ENCODE data around the gene CNTFR.

The CNTFR gene

DNA sequence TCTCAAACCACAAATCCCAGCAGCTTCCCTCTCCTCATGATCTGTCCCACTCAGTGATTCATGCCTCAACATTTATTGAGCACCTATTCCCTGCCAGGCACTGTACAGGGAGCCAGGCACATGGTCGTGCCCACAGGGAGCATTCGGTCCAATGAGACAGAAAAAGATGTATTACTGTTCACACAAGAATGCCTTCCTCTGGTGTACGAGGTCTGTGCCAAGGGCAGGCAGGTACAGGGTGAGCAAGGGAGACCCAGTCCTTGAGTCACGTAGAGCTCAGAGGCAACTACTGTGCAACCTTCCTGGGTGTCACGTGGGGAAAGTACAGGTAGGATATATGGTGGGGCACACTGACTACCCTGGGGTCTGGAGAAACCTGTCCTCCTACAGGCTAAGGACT, 4.6 kb downstream of the CNTFR start:
- peaks cover 54% of the 10 kb centered on the region for H3K27me3 Mint-ChIP-seq
- H3K36me3 Mint-ChIP-seq, result no peaks in the 10 kb centered on the region
- no peak overlapping the region for H3K4me3 Mint-ChIP-seq
- H3K27ac Mint-ChIP-seq, result no peak overlapping the region
- H3K9me3 Mint-ChIP-seq, result no peaks in the 10 kb centered on the region
- peaks cover 10% of the 10 kb centered on the region for H3K4me1 Mint-ChIP-seq

DNA sequence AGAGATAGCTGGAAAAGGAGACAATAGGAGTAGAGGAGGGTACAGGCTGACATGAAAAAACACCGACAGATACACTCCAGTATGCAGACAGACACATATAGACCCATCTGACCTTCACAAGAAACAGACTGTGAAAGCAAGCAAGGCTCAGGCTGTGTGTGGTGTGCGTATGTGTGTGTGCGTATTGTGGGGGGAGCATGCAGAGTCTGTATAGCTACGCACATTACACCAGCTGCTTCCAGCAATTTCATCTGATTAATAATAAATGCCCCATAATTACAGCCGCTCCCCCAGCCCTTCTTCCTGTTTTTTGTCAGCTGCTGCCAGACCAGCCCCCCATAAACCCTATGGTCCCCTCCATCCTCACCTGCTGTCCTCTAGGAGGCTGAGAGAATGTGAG, 6.7 kb downstream of the CNTFR start:
- Mint-ChIP-seq H3K27ac (no peak overlapping the region), H3K9me3 (no peaks in the 10 kb centered on the region), H3K4me3 (no peak overlapping the region), H3K36me3 (no peaks in the 10 kb centered on the region), H3K27me3 (peaks cover 52% of the 10 kb centered on the region), H3K4me1 (peaks cover 5% of the 10 kb centered on the region)

GRCh38 chr9:34581318-34581717, 8.2 kb downstream of the CNTFR start:
- Mint-ChIP-seq H3K4me3 (no peak overlapping the region), H3K27me3 (peaks cover 50% of the 10 kb centered on the region), H3K9me3 (no peaks in the 10 kb centered on the region), H3K27ac (no peak overlapping the region), H3K36me3 (no peaks in the 10 kb centered on the region), H3K4me1 (peaks cover 12% of the 10 kb centered on the region)

GRCh38 chr9:34580358-34580757, 9.2 kb downstream of the CNTFR start:
- Mint-ChIP-seq H3K4me3 (no peak overlapping the region), H3K36me3 (no peaks in the 10 kb centered on the region), H3K4me1 (peaks cover 12% of the 10 kb centered on the region), H3K27me3 (peaks cover 49% of the 10 kb centered on the region), H3K27ac (no peak overlapping the region), H3K9me3 (no peaks in the 10 kb centered on the region)

GRCh38 chr9:34579808-34580163, 9.7 kb downstream of the CNTFR start:
- Mint-ChIP-seq H3K4me1 (peaks cover 12% of the 10 kb centered on the region), H3K27ac (no peak overlapping the region), H3K27me3 (peaks cover 46% of the 10 kb centered on the region), H3K4me3 (no peak overlapping the region), H3K9me3 (no peaks in the 10 kb centered on the region), H3K36me3 (no peaks in the 10 kb centered on the region)

DNA sequence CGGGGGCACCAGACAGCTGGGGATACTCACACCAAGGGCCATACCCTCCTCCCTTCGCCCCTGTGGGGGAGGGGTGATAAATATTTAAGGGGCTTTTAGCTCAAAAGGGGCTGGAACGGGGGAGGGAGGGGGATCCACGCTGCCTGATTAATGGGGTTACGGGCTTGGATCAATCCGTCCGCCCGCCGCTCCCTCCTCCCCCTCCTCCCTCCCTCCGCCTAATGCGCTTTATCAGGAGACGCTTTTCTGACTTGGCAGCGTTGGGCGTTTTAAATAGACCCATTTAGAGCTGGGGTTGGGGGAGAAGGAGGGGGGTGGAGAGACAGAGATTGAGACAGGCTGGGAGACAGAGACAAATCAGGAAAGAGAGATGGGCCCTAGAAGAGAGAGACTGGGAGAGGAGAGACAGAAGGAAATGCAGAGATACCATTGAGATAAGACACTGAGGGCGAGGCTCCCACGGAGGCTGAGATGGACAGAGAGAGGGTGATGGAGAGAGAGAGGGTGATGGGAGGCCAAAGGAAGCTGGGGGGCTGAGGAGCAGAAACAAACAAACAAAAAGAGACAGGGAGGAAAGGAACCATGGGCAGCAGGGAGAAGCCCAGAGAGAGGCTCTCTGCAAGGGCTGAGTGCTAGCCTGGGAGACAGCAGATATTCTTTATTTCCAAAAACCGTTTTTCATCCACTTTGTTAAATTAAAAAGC, 10.3 kb downstream of the CNTFR start:
- H3K36me3 Mint-ChIP-seq, result no peaks in the 10 kb centered on the region
- peaks cover 46% of the 10 kb centered on the region for H3K27me3 Mint-ChIP-seq
- H3K9me3 Mint-ChIP-seq, result no peaks in the 10 kb centered on the region
- peaks cover 12% of the 10 kb centered on the region for H3K4me1 Mint-ChIP-seq
- H3K27ac Mint-ChIP-seq, result peak overlapping the region; percentile 2
- no peak overlapping the region for H3K4me3 Mint-ChIP-seq

GRCh38 chr9:34578241-34579103, 11.1 kb downstream of the CNTFR start:
- no peaks in the 10 kb centered on the region for H3K9me3 Mint-ChIP-seq
- no peaks in the 10 kb centered on the region for H3K36me3 Mint-ChIP-seq
- peak overlapping the region; percentile 51 for H3K4me3 Mint-ChIP-seq
- H3K27ac Mint-ChIP-seq, result no peak overlapping the region
- peaks cover 12% of the 10 kb centered on the region for H3K4me1 Mint-ChIP-seq
- peaks cover 47% of the 10 kb centered on the region for H3K27me3 Mint-ChIP-seq

DNA sequence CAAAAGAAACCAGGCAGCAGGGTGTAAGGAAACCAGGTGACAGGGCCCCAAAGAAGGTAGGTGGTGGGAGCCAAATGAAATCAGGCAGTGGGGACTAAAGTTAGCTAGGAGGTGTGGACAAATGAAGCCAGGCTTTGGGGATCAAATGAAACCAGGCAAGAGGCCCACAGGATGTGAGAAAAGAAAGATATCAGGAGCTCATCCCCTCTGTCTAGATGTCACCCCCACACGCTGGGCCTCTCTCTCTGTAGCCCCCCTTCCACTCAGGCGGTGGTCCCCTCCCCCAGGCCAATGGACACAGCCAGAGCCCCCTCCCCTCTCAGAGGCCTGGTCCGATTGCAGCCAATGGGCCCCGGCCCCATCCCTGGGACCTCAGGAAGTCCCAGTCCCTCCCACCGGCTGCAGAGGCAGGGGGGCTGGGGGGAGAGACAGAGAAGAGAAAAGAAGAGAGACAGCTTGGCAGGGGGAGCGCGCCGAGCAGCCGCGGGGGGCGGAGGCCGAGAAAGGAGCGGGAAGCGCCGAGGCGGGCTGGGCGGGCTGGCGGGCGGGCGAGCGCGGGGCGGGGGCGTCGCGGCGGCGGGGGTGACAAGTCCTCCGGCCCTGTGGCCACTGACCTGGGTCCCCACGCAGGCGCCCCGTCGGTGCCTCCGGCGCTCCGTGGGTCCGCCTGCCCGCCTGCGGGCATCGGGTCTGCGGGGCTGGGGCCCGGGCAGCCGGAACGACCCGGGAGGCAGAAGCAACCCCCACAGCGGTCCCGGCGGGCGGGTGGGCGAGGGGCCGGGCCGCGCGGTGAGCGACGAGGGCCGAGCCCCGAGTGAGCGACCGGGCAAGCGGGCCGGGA, 11.9 kb downstream of the CNTFR start:
- H3K9me3 Mint-ChIP-seq, result no peaks in the 10 kb centered on the region
- no peaks in the 10 kb centered on the region for H3K36me3 Mint-ChIP-seq
- H3K27ac Mint-ChIP-seq, result no peak overlapping the region
- H3K4me3 Mint-ChIP-seq, result peak overlapping the region; percentile 69
- peaks cover 47% of the 10 kb centered on the region for H3K27me3 Mint-ChIP-seq
- peaks cover 12% of the 10 kb centered on the region for H3K4me1 Mint-ChIP-seq

DNA sequence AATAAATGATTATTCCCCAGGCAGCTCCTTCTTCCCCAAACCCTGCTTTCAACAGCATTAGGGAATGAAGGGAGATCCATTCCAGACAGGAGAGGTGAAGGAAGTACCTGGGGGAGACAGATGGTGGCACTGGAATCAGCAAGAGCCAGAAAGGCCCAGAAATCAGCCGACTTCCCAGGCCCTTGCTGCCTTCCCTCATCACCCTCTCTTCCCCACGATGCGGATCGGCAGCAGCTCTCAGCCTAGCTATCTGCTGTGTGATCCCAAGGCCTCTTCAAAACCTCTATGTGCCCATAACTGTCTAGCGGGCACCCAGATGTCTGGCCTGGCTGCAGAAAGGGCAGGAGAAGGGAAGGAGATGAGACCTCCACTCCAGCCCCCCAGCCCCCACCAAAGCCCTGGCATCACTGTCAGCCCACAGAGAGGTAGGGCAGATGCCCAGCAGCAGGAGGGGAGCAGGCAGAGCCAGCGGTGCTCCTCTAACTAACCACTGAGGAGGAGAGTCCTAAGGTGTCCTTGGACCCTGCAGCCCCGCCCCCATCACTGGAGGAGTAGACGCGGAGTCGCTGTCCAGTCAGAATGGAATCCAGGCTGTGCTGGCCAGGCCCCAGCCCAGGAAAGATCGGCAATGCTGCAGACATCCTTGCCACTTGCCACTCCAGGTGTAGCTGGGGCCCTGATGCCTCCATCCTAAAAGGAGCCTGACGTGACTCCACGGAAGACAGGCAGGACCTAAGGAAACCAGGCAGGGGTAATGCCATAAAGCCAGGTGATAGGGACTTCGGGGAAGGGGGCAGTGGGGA, 12.7 kb downstream of the CNTFR start:
- H3K27me3 Mint-ChIP-seq, result peaks cover 44% of the 10 kb centered on the region
- peaks cover 12% of the 10 kb centered on the region for H3K4me1 Mint-ChIP-seq
- no peak overlapping the region for H3K27ac Mint-ChIP-seq
- H3K36me3 Mint-ChIP-seq, result no peaks in the 10 kb centered on the region
- H3K4me3 Mint-ChIP-seq, result peak overlapping the region; percentile 69
- no peaks in the 10 kb centered on the region for H3K9me3 Mint-ChIP-seq

GRCh38 chr9:34575862-34576596, 13.5 kb downstream of the CNTFR start:
- H3K27me3 Mint-ChIP-seq, result peaks cover 38% of the 10 kb centered on the region
- no peak overlapping the region for H3K27ac Mint-ChIP-seq

GRCh38 chr9:34575241-34575640, 14.3 kb downstream of the CNTFR start:
- Mint-ChIP-seq H3K4me3 (no peak overlapping the region), H3K4me1 (peaks cover 12% of the 10 kb centered on the region), H3K36me3 (no peaks in the 10 kb centered on the region), H3K27ac (no peak overlapping the region), H3K9me3 (no peaks in the 10 kb centered on the region), H3K27me3 (peaks cover 30% of the 10 kb centered on the region)

More at GRCh38 chr9:34575862-34576596, 13.5 kb downstream of the CNTFR start:
- Mint-ChIP-seq H3K4me1 (peaks cover 12% of the 10 kb centered on the region), H3K4me3 (no peak overlapping the region), H3K9me3 (no peaks in the 10 kb centered on the region), H3K36me3 (no peaks in the 10 kb centered on the region)

DNA sequence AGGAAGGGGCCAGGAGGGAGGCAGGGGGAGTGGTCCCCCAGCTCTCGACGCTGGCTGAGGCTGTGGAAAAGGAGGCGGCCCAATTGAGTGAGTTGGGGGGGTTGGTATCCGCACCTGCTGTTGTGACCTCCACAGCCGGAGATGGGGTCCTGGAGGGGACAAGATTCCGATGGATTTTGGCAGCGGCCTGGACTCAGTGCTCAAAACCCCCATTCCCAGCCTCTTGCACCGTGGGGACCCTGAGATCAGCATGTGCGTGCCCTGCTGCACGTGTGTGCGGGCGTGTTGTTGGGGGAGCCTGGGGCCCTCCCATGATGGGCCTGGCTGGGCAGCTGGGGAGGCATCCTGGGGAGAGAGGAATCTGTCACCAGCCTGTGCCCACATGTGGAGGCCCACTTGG, 15.0 kb downstream of the CNTFR start:
- Mint-ChIP-seq H3K27ac (no peak overlapping the region), H3K27me3 (peaks cover 27% of the 10 kb centered on the region), H3K4me3 (no peak overlapping the region), H3K9me3 (no peaks in the 10 kb centered on the region), H3K4me1 (peaks cover 12% of the 10 kb centered on the region), H3K36me3 (no peaks in the 10 kb centered on the region)

DNA sequence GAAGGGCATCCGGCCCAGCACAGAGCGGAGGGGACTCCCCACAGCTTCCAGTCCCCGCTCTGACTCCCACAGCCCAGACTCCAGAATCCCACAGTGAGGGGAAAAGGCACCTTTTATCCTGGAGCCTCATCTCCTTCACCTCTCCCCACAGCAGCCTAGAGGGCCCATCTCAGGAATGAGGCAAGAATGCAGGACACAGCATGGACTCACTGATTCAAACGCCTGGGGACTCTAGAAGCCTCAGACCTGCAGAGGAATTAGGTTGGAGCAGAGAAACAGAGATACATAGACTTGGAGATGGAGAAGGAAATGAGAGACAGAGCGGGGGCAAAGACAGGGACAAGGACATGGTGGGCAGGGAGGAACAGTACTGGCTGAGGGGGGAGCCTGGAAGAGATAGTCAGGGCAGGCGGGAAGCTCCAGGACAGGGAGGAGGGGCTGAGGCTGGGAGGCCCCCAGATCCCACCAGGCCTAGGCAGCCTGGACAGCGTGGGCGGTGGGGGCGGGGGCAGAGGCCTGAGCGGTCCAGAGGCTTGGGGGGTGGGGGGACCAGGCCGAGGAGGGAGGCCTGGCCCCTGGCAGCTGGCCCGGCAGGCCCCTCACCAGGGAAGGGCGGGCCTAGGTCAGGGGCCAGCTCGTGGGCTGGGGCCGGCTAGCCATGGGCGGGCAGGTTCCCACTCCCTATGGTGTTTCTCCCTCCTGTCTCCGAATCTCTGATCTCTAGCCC, 15.8 kb downstream of the CNTFR start:
- Mint-ChIP-seq H3K4me1 (peaks cover 10% of the 10 kb centered on the region), H3K27me3 (peaks cover 21% of the 10 kb centered on the region), H3K36me3 (no peaks in the 10 kb centered on the region), H3K27ac (no peak overlapping the region), H3K9me3 (no peaks in the 10 kb centered on the region), H3K4me3 (no peak overlapping the region)

GRCh38 chr9:34572628-34573027, 16.9 kb downstream of the CNTFR start:
- peaks cover 6% of the 10 kb centered on the region for H3K4me1 Mint-ChIP-seq
- H3K4me3 Mint-ChIP-seq, result no peak overlapping the region
- peaks cover 20% of the 10 kb centered on the region for H3K27me3 Mint-ChIP-seq
- H3K27ac Mint-ChIP-seq, result no peak overlapping the region
- no peaks in the 10 kb centered on the region for H3K36me3 Mint-ChIP-seq
- H3K9me3 Mint-ChIP-seq, result no peaks in the 10 kb centered on the region
